Natural killer cell (primary cell): Measurements from ENCODE around the gene KDM6B. TPM values are rescaled to one million over a fixed set of nuclear protein-coding genes. Genes with fewer than 3 reads are reported as not detected.

Experiments used
- ATAC-seq, 3 donors: fragments of 150-1000 bp in 2 of 3; fragments of 200-7000 bp in 1 of 3; cut with Tn5 transposase; 1 replicate in 1 of 3; 2 replicates in 2 of 3; pipeline ENCODE4 v1.10.0; 2021; ENCODE audit warnings: mild to moderate bottlenecking in 2 of 3, moderate library complexity in 2 of 3
- DNase-seq, 2 donors: peaks; one replicate each; pipeline versions ENCODE4 v3.0.0 to v3.0.0-alpha.2; 2013 to 2021; ENCODE audit warnings: mixed read lengths in 1 of 2
- H3K27ac ChIP-seq: one replicate; pipeline ENCODE4 v1.5.1; 2013; ENCODE audit warnings: mild to moderate bottlenecking, low read length
- H3K27me3 ChIP-seq: one replicate; pipeline ENCODE4 v1.6.1; 2013; ENCODE audit warnings: low read length; ENCODE audit not compliant: control insufficient read depth, insufficient read depth
- H3K36me3 ChIP-seq: one replicate; pipeline ENCODE4 v1.6.1; 2013; ENCODE audit warnings: low read length; ENCODE audit not compliant: control insufficient read depth, insufficient read depth
- H3K4me1 ChIP-seq: one replicate; pipeline ENCODE4 v1.6.1; 2013; ENCODE audit warnings: low read length; ENCODE audit not compliant: control insufficient read depth, insufficient read depth
- H3K4me3 ChIP-seq: one replicate; pipeline ENCODE4 v1.5.1; 2013; ENCODE audit warnings: low read length
- H3K9me3 ChIP-seq: one replicate; pipeline ENCODE4 v1.6.1; 2013; ENCODE audit warnings: low read length; ENCODE audit not compliant: control insufficient read depth, insufficient read depth
- H3K27ac Mint-ChIP-seq, 2 donors: one replicate each; pipeline ENCODE4 v1.8.0; 2022; ENCODE audit warnings: mild to moderate bottlenecking in 2 of 2, mixed read lengths in 2 of 2, moderate library complexity in 1 of 2
- H3K27me3 Mint-ChIP-seq, 2 donors: one replicate each; pipeline ENCODE4 v1.8.0; 2022; ENCODE audit warnings: low read depth in 2 of 2, mixed read lengths in 2 of 2
- H3K36me3 Mint-ChIP-seq: one replicate; pipeline ENCODE4 v1.8.0; 2022; ENCODE audit warnings: mixed read lengths
- H3K4me1 Mint-ChIP-seq, 2 donors: one replicate each; pipeline ENCODE4 v1.8.0; 2022; ENCODE audit warnings: mixed read lengths in 2 of 2
- H3K4me3 Mint-ChIP-seq: one replicate; pipeline ENCODE4 v1.8.0; 2022; ENCODE audit warnings: mild to moderate bottlenecking, moderate library complexity, mixed read lengths
- H3K9me3 Mint-ChIP-seq, 2 donors: one replicate each; pipeline ENCODE4 v1.8.0; 2022; ENCODE audit warnings: mixed read lengths in 2 of 2
- CTCF ChIP-seq: fragments of 200-600 bp; IDR thresholded peaks from one replicate; pipeline ENCODE4 v1.8.0; 2022; ENCODE audit warnings: antibody characterized with exemption
- WGBS: methylation state at CpG from one replicate; pipeline ENCODE4 v1.1.7; 2013; ENCODE audit warnings: missing lambda C conversion rate; ENCODE audit not compliant: insufficient coverage; 5-methylcytosine and 5-hydroxymethylcytosine counted together
- intact Hi-C: fragments of 100-400 bp; cut with micrococcal nuclease; formaldehyde crosslinking; loops from one replicate; pipeline ENCODE4 v1.14.2; 2022
- total RNA-seq, 4 donors: library from RNA; stranded (reverse); fragments of 120-200 nt in 1 of 4; gene quantifications; one replicate each; pipeline versions ENCODE4 v1.2.3 to v1.2.4, GENCODE V29; 2013 to 2022

The KDM6B gene
- total RNA-seq, 3 donors from 2014 or later (not counting 1 experiment from before 2014, with no cell fraction given): 104 to 165 (median 149) TPM

DNA sequence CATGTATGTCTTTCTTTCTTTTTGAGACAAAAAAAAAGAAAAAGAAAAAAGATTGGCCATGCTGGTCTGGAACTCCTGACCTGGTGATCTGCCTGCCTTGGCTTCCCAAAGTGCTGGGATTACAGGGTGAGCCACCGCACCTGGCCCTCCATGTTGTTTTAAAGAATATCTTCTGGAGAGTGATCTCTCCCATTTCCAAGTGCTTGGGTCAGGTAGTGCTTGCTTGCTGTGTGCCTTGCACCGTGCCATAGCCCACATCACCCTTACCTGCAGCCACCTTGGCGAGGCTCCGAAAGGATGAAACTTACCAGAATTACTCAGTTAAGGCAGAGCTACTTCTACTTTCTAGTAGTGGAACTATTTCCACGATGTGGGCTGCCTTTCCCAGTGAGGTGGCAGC is 19.0 kb upstream of the KDM6B start:
- Mint-ChIP-seq H3K9me3 (no peaks in the 10 kb centered on the region), H3K27me3 (peaks cover under 1 to 7% of the 10 kb centered on the region in 2 donors), H3K36me3 (no peaks in the 10 kb centered on the region), H3K4me3 (no peak overlapping the region), H3K27ac (no peak overlapping the region), H3K4me1 (no peaks in the 10 kb centered on the region)
- DNase-seq: no peak
- no peak for ATAC-seq
- Histone ChIP-seq H3K27me3 (no peaks in the 10 kb centered on the region), H3K4me1 (no peaks in the 10 kb centered on the region), H3K9me3 (no peaks in the 10 kb centered on the region), H3K36me3 (no peaks in the 10 kb centered on the region), H3K4me3 (no peak overlapping the region), H3K27ac (no peak overlapping the region)
- WGBS: 94% methylated on average over 5 of the region's 5 CpGs
- intact Hi-C loops: no loop called here
- TF ChIP-seq CTCF: no peak

- DNase-seq (no peak), ATAC-seq (no peak)
- WGBS: 95% methylated on average over 10 of the region's 10 CpGs
- Mint-ChIP-seq H3K4me3 (no peak overlapping the region), H3K36me3 (no peaks in the 10 kb centered on the region), H3K27me3 (peaks cover 0 to 7% of the 10 kb centered on the region in 2 donors), H3K4me1 (no peaks in the 10 kb centered on the region), H3K9me3 (no peaks in the 10 kb centered on the region), H3K27ac (no peak overlapping the region)
- Histone ChIP-seq H3K9me3 (no peaks in the 10 kb centered on the region), H3K36me3 (no peaks in the 10 kb centered on the region), H3K27ac (no peak overlapping the region), H3K4me3 (no peak overlapping the region), H3K27me3 (no peaks in the 10 kb centered on the region), H3K4me1 (no peaks in the 10 kb centered on the region)
- no peak for TF ChIP-seq CTCF
- intact Hi-C loops: no loop called here
Observed at GRCh38 chr17:7816926-7817642, 16.9 kb upstream of the KDM6B start.

DNA sequence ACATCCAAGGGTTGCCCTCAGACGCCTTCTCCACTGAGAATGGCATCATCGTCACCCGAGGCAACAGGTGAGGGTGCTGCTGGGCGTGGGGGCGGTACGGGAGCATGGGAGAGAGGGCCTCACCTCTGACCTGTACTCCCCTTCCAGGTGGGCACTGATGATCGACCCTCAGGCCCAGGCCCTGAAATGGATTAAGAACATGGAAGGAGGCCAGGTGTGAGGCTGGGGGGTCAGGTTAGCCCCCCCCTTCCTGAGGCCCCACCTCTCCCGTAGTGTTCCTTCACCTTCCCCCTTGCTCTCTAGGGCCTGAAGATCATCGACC is 16.4 kb upstream of the KDM6B start:
- H3K36me3 ChIP-seq: no peaks in the 10 kb centered on the region
- Mint-ChIP-seq H3K9me3 (no peaks in the 10 kb centered on the region), H3K27ac (no peak overlapping the region), H3K27me3 (peaks cover 0 to 7% of the 10 kb centered on the region in 2 donors), H3K4me1 (no peaks in the 10 kb centered on the region), H3K36me3 (no peaks in the 10 kb centered on the region), H3K4me3 (no peak overlapping the region)
- intact Hi-C loops: no loop called here
- no peak overlapping the region for H3K4me3 ChIP-seq
- no peaks in the 10 kb centered on the region for H3K4me1 ChIP-seq
- 90% methylated on average over 9 of the region's 9 CpGs for WGBS
- H3K27me3 ChIP-seq: no peaks in the 10 kb centered on the region
- TF ChIP-seq CTCF: no peak
- DNase-seq: no peak
- no peak for ATAC-seq
- no peaks in the 10 kb centered on the region for H3K9me3 ChIP-seq
- H3K27ac ChIP-seq: no peak overlapping the region

DNA sequence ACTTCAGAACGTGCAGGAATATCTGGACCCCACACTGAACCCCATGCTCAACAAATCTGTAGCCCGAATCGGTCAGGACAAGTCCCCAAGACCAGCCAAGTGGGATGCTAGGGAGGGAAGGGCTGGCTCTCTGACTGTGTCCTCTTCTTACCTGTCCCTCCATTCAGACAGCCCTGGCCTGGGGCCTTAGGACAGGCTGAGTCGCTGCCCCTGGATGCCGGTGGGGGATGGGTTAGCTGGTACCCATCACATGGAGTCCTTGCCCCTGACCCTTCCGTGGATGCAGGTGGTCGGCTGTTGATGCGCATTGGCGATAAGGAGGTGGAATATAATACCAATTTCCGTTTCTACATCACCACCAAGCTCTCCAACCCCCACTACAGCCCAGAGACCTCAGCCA is 16.0 kb upstream of the KDM6B start:
- H3K27me3 Mint-ChIP-seq: peaks cover 0 to 7% of the 10 kb centered on the region in 2 donors
- no peaks in the 10 kb centered on the region for H3K36me3 ChIP-seq
- H3K4me3 Mint-ChIP-seq: no peak overlapping the region
- H3K4me3 ChIP-seq: no peak overlapping the region
- no peak for DNase-seq
- no peak for TF ChIP-seq CTCF
- H3K4me1 Mint-ChIP-seq: no peaks in the 10 kb centered on the region
- intact Hi-C loops: no loop called here
- H3K9me3 Mint-ChIP-seq: no peaks in the 10 kb centered on the region
- no peak overlapping the region for H3K27ac ChIP-seq
- ATAC-seq: no peak
- no peak overlapping the region for H3K27ac Mint-ChIP-seq
- H3K9me3 ChIP-seq: no peaks in the 10 kb centered on the region
- 90% methylated on average over 10 of the region's 10 CpGs for WGBS
- no peaks in the 10 kb centered on the region for H3K27me3 ChIP-seq
- no peaks in the 10 kb centered on the region for H3K4me1 ChIP-seq
- no peaks in the 10 kb centered on the region for H3K36me3 Mint-ChIP-seq
